H9 (cell line): ENCODE results near the gene SOHLH2. TPM values are rescaled to one million over a fixed set of nuclear protein-coding genes. Genes with fewer than 3 reads are reported as not detected.

Experiments
- DNase-seq: peaks from one replicate; pipeline ENCODE4 v3.0.0-alpha.2; 2017
- H2AFZ ChIP-seq: one replicate; pipeline ENCODE4 v1.6.1; 2013; ENCODE audit warnings: mild to moderate bottlenecking, low read length, control low read depth, moderate library complexity
- H2AK5ac ChIP-seq: 2 replicates; pipeline ENCODE4 v1.6.1; 2013; ENCODE audit warnings: low read length, control low read depth, mixed read lengths; ENCODE audit not compliant: insufficient read length
- H2BK120ac ChIP-seq: one replicate; pipeline ENCODE4 v1.6.1; 2013; ENCODE audit warnings: low read depth, mild to moderate bottlenecking, low read length, control low read depth, inconsistent platforms; ENCODE audit not compliant: poor library complexity, severe bottlenecking
- H2BK12ac ChIP-seq: 2 replicates; pipeline ENCODE4 v1.6.1; 2013; ENCODE audit warnings: low read length, control low read depth, mixed read lengths, low read depth; ENCODE audit not compliant: insufficient read length
- H2BK15ac ChIP-seq: 2 replicates; pipeline ENCODE4 v1.6.1; 2013; ENCODE audit warnings: low read depth, low read length, control low read depth
- H2BK20ac ChIP-seq: one replicate; pipeline ENCODE4 v1.6.1; 2013; ENCODE audit warnings: low read depth, mild to moderate bottlenecking, low read length, control low read depth, inconsistent platforms; ENCODE audit not compliant: poor library complexity, severe bottlenecking
- H2BK5ac ChIP-seq: 2 replicates; pipeline ENCODE4 v1.6.1; 2013; ENCODE audit warnings: low read length, control low read depth, mixed read lengths; ENCODE audit not compliant: insufficient read length
- H3K14ac ChIP-seq: 2 replicates; pipeline ENCODE4 v1.6.1; 2013; ENCODE audit warnings: low read length, control low read depth; ENCODE audit not compliant: insufficient read depth
- H3K18ac ChIP-seq: 2 replicates; pipeline ENCODE4 v1.6.1; 2013; ENCODE audit warnings: low read depth, mild to moderate bottlenecking, mixed read lengths, low read length, control low read depth; ENCODE audit not compliant: insufficient read length
- H3K23ac ChIP-seq: 2 replicates; pipeline ENCODE4 v1.6.1; 2013; ENCODE audit warnings: low read length, control low read depth, mixed read lengths, low read depth; ENCODE audit not compliant: insufficient read length
- H3K23me2 ChIP-seq: 2 replicates; pipeline ENCODE4 v1.6.1; 2013; ENCODE audit warnings: low read depth, mild to moderate bottlenecking, mixed read lengths, low read length, control low read depth; ENCODE audit not compliant: insufficient read length, poor library complexity, severe bottlenecking
- H3K27ac ChIP-seq: 2 replicates; pipeline ENCODE4 v1.5.1; 2013; ENCODE audit warnings: low read length, control low read depth, mixed read lengths, low read depth; ENCODE audit not compliant: insufficient read length
- H3K27me3 ChIP-seq: 2 replicates; pipeline ENCODE4 v1.6.1; 2013; ENCODE audit warnings: low read length, control low read depth, inconsistent platforms; ENCODE audit not compliant: insufficient read depth
- H3K4ac ChIP-seq: 2 replicates; pipeline ENCODE4 v1.6.1; 2013; ENCODE audit warnings: low read depth, mild to moderate bottlenecking, control low read depth, inconsistent platforms, low read length, moderate library complexity
- H3K4me1 ChIP-seq: 2 replicates; pipeline ENCODE4 v1.6.1; 2013; ENCODE audit warnings: low read length, control low read depth, inconsistent platforms; ENCODE audit not compliant: insufficient read depth
- H3K4me2 ChIP-seq: 2 replicates; pipeline ENCODE4 v1.6.1; 2013; ENCODE audit warnings: low read length, control low read depth, mixed read lengths; ENCODE audit not compliant: insufficient read length, insufficient read depth
- H3K56ac ChIP-seq: 2 replicates; pipeline ENCODE4 v1.6.1; 2013; ENCODE audit warnings: low read depth, mild to moderate bottlenecking, mixed read lengths, low read length, control low read depth; ENCODE audit not compliant: insufficient read length
- H3K79me1 ChIP-seq: 2 replicates; pipeline ENCODE4 v1.6.1; 2013; ENCODE audit warnings: low read depth, mild to moderate bottlenecking, moderate library complexity, low read length, control low read depth, inconsistent platforms; ENCODE audit not compliant: insufficient read depth, poor library complexity, severe bottlenecking
- H3K79me2 ChIP-seq: 2 replicates; pipeline ENCODE4 v1.6.1; 2013; ENCODE audit warnings: low read length, control low read depth, inconsistent platforms; ENCODE audit not compliant: insufficient read depth
- H3K9ac ChIP-seq: 2 replicates; pipeline ENCODE4 v1.6.1; 2013; ENCODE audit warnings: low read length, control low read depth, mixed read lengths; ENCODE audit not compliant: insufficient read length; ENCODE audit errors: extremely low read depth
- H3K9me3 ChIP-seq: one replicate; pipeline ENCODE4 v1.6.1; 2013; ENCODE audit warnings: low read depth, low read length, inconsistent platforms; ENCODE audit not compliant: control insufficient read depth
- H3T11ph ChIP-seq: one replicate; pipeline ENCODE4 v1.6.1; 2013; ENCODE audit warnings: mild to moderate bottlenecking, low read length, control low read depth, inconsistent platforms
- H4K20me1 ChIP-seq: one replicate; pipeline ENCODE4 v1.6.1; 2013; ENCODE audit not compliant: control insufficient read depth, insufficient read length, insufficient read depth
- H4K5ac ChIP-seq: 2 replicates; pipeline ENCODE4 v1.6.1; 2013; ENCODE audit warnings: low read depth, mild to moderate bottlenecking, mixed read lengths, low read length, control low read depth; ENCODE audit not compliant: insufficient read length
- H4K8ac ChIP-seq: replicated peaks from 2 replicates; pipeline ENCODE4 v1.6.1; 2013; ENCODE audit warnings: low read length, control low read depth, mixed read lengths, low read depth; ENCODE audit not compliant: insufficient read length
- H4K91ac ChIP-seq: 2 replicates; pipeline ENCODE4 v1.6.1; 2013; ENCODE audit warnings: low read depth, mild to moderate bottlenecking, moderate library complexity, mixed read lengths, low read length, control low read depth; ENCODE audit not compliant: insufficient read length
- H3K27ac Mint-ChIP-seq, 3 experiments: 2 replicates in 2 of 3; 3 replicates in 1 of 3; pipeline ENCODE4 v1.8.0; 2020 to 2021; ENCODE audit warnings: mixed read lengths in 3 of 3, mild to moderate bottlenecking in 1 of 3, moderate library complexity in 1 of 3
- H3K27me3 Mint-ChIP-seq: 2 replicates; pipeline ENCODE4 v1.8.0; 2021; ENCODE audit warnings: low read depth, mild to moderate bottlenecking, moderate library complexity, mixed read lengths
- H3K36me3 Mint-ChIP-seq, 3 experiments: 2 replicates in 2 of 3; 3 replicates in 1 of 3; pipeline ENCODE4 v1.8.0; 2020 to 2021; ENCODE audit warnings: low read depth in 3 of 3, mixed read lengths in 3 of 3; ENCODE audit not compliant: insufficient read depth in 1 of 3
- H3K4me1 Mint-ChIP-seq, 2 experiments: 2 replicates each; pipeline ENCODE4 v1.8.0; 2020; ENCODE audit warnings: mixed read lengths in 2 of 2
- H3K4me3 Mint-ChIP-seq, 2 experiments: 2 replicates in 1 of 2; 3 replicates in 1 of 2; pipeline ENCODE4 v1.8.0; 2020 to 2021; ENCODE audit warnings: mild to moderate bottlenecking in 2 of 2, mixed read lengths in 2 of 2, moderate library complexity in 1 of 2
- H3K9me3 Mint-ChIP-seq, 2 experiments: 2 replicates in 1 of 2; 3 replicates in 1 of 2; pipeline ENCODE4 v1.8.0; 2020; ENCODE audit warnings: mild to moderate bottlenecking in 2 of 2, mixed read lengths in 2 of 2, moderate library complexity in 1 of 2
- CTCF ChIP-seq: fragments of 200-600 bp; sonication (generic); conservative IDR thresholded peaks from 3 replicates; pipeline ENCODE4 v1.8.0; 2021; ENCODE audit warnings: antibody characterized with exemption, mild to moderate bottlenecking
- WGBS: extraction: QIAGEN DNeasy Blood & Tissue Kit; methylation state at CpG from one replicate; pipeline ENCODE4 v1.1.7; 2013; ENCODE audit warnings: missing lambda C conversion rate, low lambda C conversion rate, mixed read lengths; ENCODE audit not compliant: insufficient read length; ENCODE audit errors: extremely low coverage; 5-methylcytosine and 5-hydroxymethylcytosine counted together
- total RNA-seq: library from RNA; stranded (reverse); gene quantifications from 2 replicates; pipeline ENCODE4 v1.2.1, GENCODE V29; 2021

The SOHLH2 gene
- total RNA-seq, 1 experiment from 2014 or later, result 1.3 TPM

GRCh38 chr13:36160297-36160696 is 54.1 kb downstream of the SOHLH2 start:
- H2BK15ac ChIP-seq, result no peak overlapping the region
- H2AK5ac ChIP-seq, result no peak overlapping the region
- H3K4me2 ChIP-seq, result no peak overlapping the region
- no peak overlapping the region for H3K18ac ChIP-seq
- H3K14ac ChIP-seq, result no peak overlapping the region
- H2BK5ac ChIP-seq, result no peak overlapping the region
- DNase-seq, result no peak
- H2BK12ac ChIP-seq, result no peak overlapping the region
- no peaks in the 10 kb centered on the region for H3K9me3 Mint-ChIP-seq
- H3K9me3 ChIP-seq, result no peaks in the 10 kb centered on the region
- no peak overlapping the region for H3T11ph ChIP-seq
- no peaks in the 10 kb centered on the region for H3K23me2 ChIP-seq
- H2AFZ ChIP-seq, result no peak overlapping the region
- H4K8ac ChIP-seq, result no peak overlapping the region
- H4K5ac ChIP-seq, result no peak overlapping the region
- no peak overlapping the region for H3K4me3 Mint-ChIP-seq
- H3K27me3 ChIP-seq, result no peaks in the 10 kb centered on the region
- no peak overlapping the region for H2BK20ac ChIP-seq
- H3K4ac ChIP-seq, result no peak overlapping the region
- no peak overlapping the region for H2BK120ac ChIP-seq
- H3K9ac ChIP-seq, result no peak overlapping the region
- H3K4me1 Mint-ChIP-seq, result peaks cover 11 to 16% of the 10 kb centered on the region in 2 experiments
- no peak for TF ChIP-seq CTCF
- H3K79me2 ChIP-seq, result no peaks in the 10 kb centered on the region
- H3K36me3 Mint-ChIP-seq, result no peaks in the 10 kb centered on the region
- peaks cover 11% of the 10 kb centered on the region for H3K27me3 Mint-ChIP-seq
- peaks cover 3% of the 10 kb centered on the region; the same call in 1 of the 2 replicates for H3K4me1 ChIP-seq
- no peak overlapping the region for H3K27ac ChIP-seq
- 100% methylated on average over 1 of the region's 4 CpGs for WGBS
- H4K91ac ChIP-seq, result no peak overlapping the region
- no peak overlapping the region for H3K56ac ChIP-seq
- no peaks in the 10 kb centered on the region for H4K20me1 ChIP-seq
- H3K27ac Mint-ChIP-seq, result no peak overlapping the region
- H3K79me1 ChIP-seq, result no peaks in the 10 kb centered on the region
- H3K23ac ChIP-seq, result no peak overlapping the region
